Measurements from ENCODE around the gene C1QA.

- TF ChIP-seq CTCF (IDR thresholded peaks at IDR 0.05): no peak
- no peak for TF ChIP-seq POLR2A (IDR thresholded peaks at IDR 0.05)
Observed at GRCh38 chr1:22591576-22591975, 44.9 kb upstream of the C1QA start.
